Measurements from ENCODE around the gene PDE2A. TPM values are rescaled to one million over a fixed set of nuclear protein-coding genes. Genes with fewer than 3 reads are reported as not detected.

The PDE2A gene
- total and polyA plus RNA-seq, 10 of the 15 experiments (the other 5 are each of a cell fraction or from before 2014, with no cell fraction given), result 0.06 to 0.15 (median 0.11) TPM; not detected in 6

- TF ChIP-seq ZBTB40 (IDR thresholded peaks at IDR 0.05; ENCODE audit: borderline replicate concordance) (no peak), NFXL1 (IDR thresholded peaks at IDR 0.05; ENCODE audit: borderline replicate concordance) (no peak), RCOR1 (conservative IDR thresholded peaks at IDR 0.05; ENCODE audit: low read depth, low read length) (no peak), EED (IDR thresholded peaks at IDR 0.05; ENCODE audit: low read depth) (no peak), TCF7 (IDR thresholded peaks at IDR 0.05; ENCODE audit: borderline replicate concordance) (no peak), SMAD1 (IDR thresholded peaks at IDR 0.05; ENCODE audit: low read depth, partially characterized antibody) (no peak), NFYB (IDR thresholded peaks at IDR 0.05; ENCODE audit: insufficient read depth, low read depth, low read length) (no peak), SMAD5 (IDR thresholded peaks at IDR 0.05; ENCODE audit: low read depth) (no peak), RBBP5 (conservative IDR thresholded peaks at IDR 0.05) (no peak)
Measured at GRCh38 chr11:72568861-72569260, 105.4 kb downstream of the PDE2A start (continued).

- no peak for FAIRE-seq
- Histone ChIP-seq H3K4me3 (no peak overlapping the region), H3K27me3 (replicated peaks in 1 of 2; ENCODE audit: control insufficient read depth in 2 of 2, insufficient read depth in 2 of 2, low read length in 1 of 2) (peaks cover 0 to 1% of the 10 kb centered on the region in 2 experiments; a peak in 2 of 4 replicates), H3K9ac (ENCODE audit: control insufficient read depth, insufficient read depth, low read length) (no peak overlapping the region), H2AFZ (ENCODE audit: control insufficient read depth, low read depth, low read length) (no peak overlapping the region), H3K4me2 (ENCODE audit: control insufficient read depth, insufficient read depth) (no peak overlapping the region), H3K79me2 (ENCODE audit: control insufficient read depth, insufficient read depth, low read length) (no peaks in the 10 kb centered on the region), H3K9me3 (replicated peaks; ENCODE audit: control insufficient read depth, insufficient read depth, low read length) (no peaks in the 10 kb centered on the region), H4K20me1 (ENCODE audit: control insufficient read depth, insufficient read depth) (no peaks in the 10 kb centered on the region), H3K4me1 (ENCODE audit: control insufficient read depth, insufficient read depth, low read length) (no peaks in the 10 kb centered on the region), H3K27ac (ENCODE audit: control insufficient read depth, insufficient read depth) (no peak overlapping the region), H3K36me3 (ENCODE audit: control insufficient read depth in 2 of 2, insufficient read depth in 2 of 2, low read length in 1 of 2) (no peaks in the 10 kb centered on the region)
- CTCF ChIA-PET, result interaction anchor here (0.6 to 0.8 kb wide), 2 partner anchors 107 to 163 kb away, joined by 3 read pairs; no protein-coding TSS in a partner anchor
- 45% methylated on average over 3 of the region's 3 CpGs for WGBS (ENCODE audit: insufficient coverage, insufficient replicate concordance, low lambda C conversion rate, missing lambda C conversion rate)
- in situ Hi-C loops (cut with MboI) (no loop called here), intact Hi-C loops (cut with micrococcal nuclease; ENCODE audit: unreplicated experiment) (no loop called here)
- no peak for DNase-seq (ENCODE audit: low read depth, low spot score)
- no peak for ATAC-seq
- no TSS peak for BruUV-seq (replicated peaks)
- POLR2A ChIA-PET, result no interaction called here
- SMC1A ChIA-PET (ENCODE audit: uncharacterized antibody, unreplicated experiment), result interaction anchor here (0.8 to 1.0 kb wide), 2 partner anchors 8 to 79 kb away, joined by 3 read pairs; no protein-coding TSS in a partner anchor
- RAD21 ChIA-PET (ENCODE audit: unreplicated experiment), result no interaction called here
- TF ChIP-seq CREB1 (IDR thresholded peaks at IDR 0.05; ENCODE audit: low read depth) (no peak), RBBP5 (conservative IDR thresholded peaks at IDR 0.05) (no peak), NFYA (IDR thresholded peaks at IDR 0.05; ENCODE audit: borderline replicate concordance, low read depth, low read length) (no peak), SMAD5 (IDR thresholded peaks at IDR 0.05; ENCODE audit: low read depth) (no peak), NBN (IDR thresholded peaks at IDR 0.05) (no peak), ZBTB11 (CRISPR knock-in tag; IDR thresholded peaks at IDR 0.05) (no peak), E4F1 (IDR thresholded peaks at IDR 0.05; ENCODE audit: borderline replicate concordance, partially characterized antibody) (no peak)
Measured at GRCh38 chr11:72562431-72562830, 111.8 kb downstream of the PDE2A start.
